WTC11 (cell line): Measurements from ENCODE around the gene PANX2. TPM values are rescaled to one million over a fixed set of nuclear protein-coding genes. Genes with fewer than 3 reads are reported as not detected.

Experiments
- ATAC-seq: fragments of 200-7000 bp; cut with Tn5 transposase; 2 replicates; pipeline ENCODE4 v1.10.0; 2021; ENCODE audit warnings: mild to moderate bottlenecking, moderate library complexity
- CTCF ChIA-PET: fragments of 300-600 bp; sonication (Branson Sonifier 250); formaldehyde crosslinking; loops from one replicate; lab custom pipeline; 2021; ENCODE audit warnings: antibody characterized with exemption; lab: Charles Lee
- POLR2A ChIA-PET: fragments of 350-600 bp; sonication (Branson Sonifier 250); formaldehyde crosslinking; loops from one replicate; lab custom pipeline; 2021; ENCODE audit warnings: antibody characterized with exemption; lab: Charles Lee
- DNase-seq: peaks from one replicate; pipeline ENCODE4 v3.0.0; 2021; ENCODE audit warnings: low spot score
- H3K27ac Mint-ChIP-seq: 2 replicates; pipeline ENCODE4 v1.8.0; 2021; ENCODE audit warnings: mixed read lengths
- H3K27me3 Mint-ChIP-seq: 2 replicates; pipeline ENCODE4 v1.8.0; 2021; ENCODE audit warnings: low read depth, mild to moderate bottlenecking, moderate library complexity, mixed read lengths
- H3K36me3 Mint-ChIP-seq: 2 replicates; pipeline ENCODE4 v1.8.0; 2021; ENCODE audit warnings: mixed read lengths
- H3K4me1 Mint-ChIP-seq: 2 replicates; pipeline ENCODE4 v1.8.0; 2022; ENCODE audit warnings: mixed read lengths
- H3K4me3 Mint-ChIP-seq: 2 replicates; pipeline ENCODE4 v1.8.0; 2021; ENCODE audit warnings: mild to moderate bottlenecking, moderate library complexity, mixed read lengths
- H3K9me3 Mint-ChIP-seq: 2 replicates; pipeline ENCODE4 v1.8.0; 2021; ENCODE audit warnings: mixed read lengths
- ATF1 ChIP-seq: sonication (generic); formaldehyde crosslinking; IDR thresholded peaks from 2 replicates; pipeline ENCODE4 v1.8.1; 2023; ENCODE audit warnings: mild to moderate bottlenecking, moderate library complexity, missing genetic modification reagents
- CTCF ChIP-seq: fragments of 200-600 bp; IDR thresholded peaks from 2 replicates; pipeline ENCODE4 v1.8.0; 2022; ENCODE audit warnings: antibody characterized with exemption
- E2F5 ChIP-seq: sonication (generic); formaldehyde crosslinking; IDR thresholded peaks from 2 replicates; pipeline ENCODE4 v1.8.1; 2022; ENCODE audit warnings: mild to moderate bottlenecking, moderate library complexity, missing genetic modification reagents
- ELF4 ChIP-seq: sonication (generic); formaldehyde crosslinking; IDR thresholded peaks from 2 replicates; pipeline ENCODE4 v1.8.1; 2022; ENCODE audit warnings: low read depth, mild to moderate bottlenecking, moderate library complexity, missing genetic modification reagents
- ESRRA ChIP-seq: sonication (generic); formaldehyde crosslinking; IDR thresholded peaks from 2 replicates; pipeline ENCODE4 v1.8.1; 2022; ENCODE audit warnings: mild to moderate bottlenecking, missing genetic modification reagents, borderline replicate concordance
- HMGA2 ChIP-seq: fragments of 250-450 bp; sonication (Bioruptor Pico); IDR thresholded peaks from 2 replicates; pipeline ENCODE4 v1.4.0; 2021; ENCODE audit warnings: mild to moderate bottlenecking, moderate library complexity
- JAZF1 ChIP-seq: fragments of 250-450 bp; sonication (Bioruptor Pico); IDR thresholded peaks from 2 replicates; pipeline ENCODE4 v1.9.0; 2021; ENCODE audit warnings: moderate library complexity, mild to moderate bottlenecking, inconsistent platforms
- MXD4 ChIP-seq: fragments of 250-450 bp; sonication (Bioruptor Pico); IDR thresholded peaks from 2 replicates; pipeline ENCODE4 v1.8.0; 2021; ENCODE audit warnings: mild to moderate bottlenecking, moderate library complexity, borderline replicate concordance
- NFATC4 ChIP-seq: fragments of 250-450 bp; sonication (Bioruptor Pico); IDR thresholded peaks from 2 replicates; pipeline ENCODE4 v1.9.0; 2021; ENCODE audit warnings: mild to moderate bottlenecking
- NFE2L1 ChIP-seq: sonication (generic); formaldehyde crosslinking; IDR thresholded peaks from 2 replicates; pipeline ENCODE4 v1.8.1; 2023; ENCODE audit warnings: missing genetic modification reagents
- NR3C1 ChIP-seq: sonication (generic); formaldehyde crosslinking; conservative IDR thresholded peaks from 2 replicates; pipeline ENCODE4 v1.8.1; 2023; ENCODE audit warnings: low read depth, mild to moderate bottlenecking, missing genetic modification reagents
- OVOL2 ChIP-seq: fragments of 250-450 bp; sonication (Bioruptor Pico); IDR thresholded peaks from 2 replicates; pipeline ENCODE4 v1.9.0; 2021; ENCODE audit warnings: mild to moderate bottlenecking, borderline replicate concordance
- PRDM15 ChIP-seq: sonication (generic); formaldehyde crosslinking; IDR thresholded peaks from 2 replicates; pipeline ENCODE4 v1.8.0; 2022; ENCODE audit warnings: missing genetic modification reagents
- RELA ChIP-seq: sonication (generic); formaldehyde crosslinking; IDR thresholded peaks from 2 replicates; pipeline ENCODE4 v1.8.1; 2022; ENCODE audit warnings: missing genetic modification reagents, mild to moderate bottlenecking, borderline replicate concordance
- SOX15 ChIP-seq: fragments of 250-450 bp; sonication (Bioruptor Pico); IDR thresholded peaks from 2 replicates; pipeline ENCODE4 v1.9.0; 2021; ENCODE audit warnings: mild to moderate bottlenecking
- SP1 ChIP-seq: sonication (generic); formaldehyde crosslinking; conservative IDR thresholded peaks from 2 replicates; pipeline ENCODE4 v1.8.1; 2022; ENCODE audit warnings: missing genetic modification reagents
- TCF7 ChIP-seq: sonication (generic); formaldehyde crosslinking; IDR thresholded peaks from 2 replicates; pipeline ENCODE4 v1.8.0; 2022; ENCODE audit warnings: mild to moderate bottlenecking, low read depth, missing genetic modification reagents, moderate library complexity
- TEAD1 ChIP-seq: sonication (generic); formaldehyde crosslinking; IDR thresholded peaks from 2 replicates; pipeline ENCODE4 v1.8.0; 2022; ENCODE audit warnings: mild to moderate bottlenecking, missing genetic modification reagents
- TEAD4 ChIP-seq: sonication (generic); formaldehyde crosslinking; IDR thresholded peaks from 2 replicates; pipeline ENCODE4 v1.8.0; 2022; ENCODE audit warnings: mild to moderate bottlenecking, missing genetic modification reagents
- TP53 ChIP-seq: sonication (generic); formaldehyde crosslinking; IDR thresholded peaks from 2 replicates; pipeline ENCODE4 v1.8.1; 2023; ENCODE audit warnings: mild to moderate bottlenecking, missing genetic modification reagents
- ZMAT4 ChIP-seq: fragments of 250-450 bp; sonication (Bioruptor Pico); IDR thresholded peaks from 2 replicates; pipeline ENCODE4 v1.9.0; 2021; ENCODE audit warnings: mild to moderate bottlenecking
- ZNF263 ChIP-seq: sonication (generic); formaldehyde crosslinking; IDR thresholded peaks from 2 replicates; pipeline ENCODE4 v1.8.1; 2022; ENCODE audit warnings: low read depth, mild to moderate bottlenecking, moderate library complexity, missing genetic modification reagents
- ZNF396 ChIP-seq: fragments of 250-450 bp; sonication (Bioruptor Pico); IDR thresholded peaks from 2 replicates; pipeline ENCODE4 v1.8.0; 2021; ENCODE audit warnings: mild to moderate bottlenecking, moderate library complexity, borderline replicate concordance
- ZNF423 ChIP-seq: fragments of 250-450 bp; sonication (Bioruptor Pico); IDR thresholded peaks from 2 replicates; pipeline ENCODE4 v2.1.2; 2022; ENCODE audit warnings: mild to moderate bottlenecking, moderate library complexity
- ZNF671 ChIP-seq: fragments of 250-450 bp; sonication (Bioruptor Pico); IDR thresholded peaks from 2 replicates; pipeline ENCODE4 v1.8.0; 2021; ENCODE audit warnings: mild to moderate bottlenecking
- total RNA-seq: library from RNA; stranded (reverse); gene quantifications from 3 replicates; pipeline ENCODE4 v1.2.3, GENCODE V29; 2021

PANX2 gene
- total RNA-seq, 1 experiment from 2014 or later: 10.2 TPM

- Mint-ChIP-seq H3K4me3 (no peak overlapping the region), H3K27ac (no peak overlapping the region), H3K4me1 (no peaks in the 10 kb centered on the region), H3K36me3 (peaks cover 13% of the 10 kb centered on the region), H3K27me3 (no peaks in the 10 kb centered on the region), H3K9me3 (no peaks in the 10 kb centered on the region)
- TF ChIP-seq ZNF263 (CRISPR knock-in tag) (no peak), SP1 (no peak), ESRRA (no peak), ZNF396 (CRISPR knock-in tag) (no peak), JAZF1 (CRISPR knock-in tag) (no peak), ZNF423 (CRISPR knock-in tag) (no peak), HMGA2 (CRISPR knock-in tag) (no peak), E2F5 (CRISPR knock-in tag) (no peak), ZNF671 (CRISPR knock-in tag) (no peak), NR3C1 (CRISPR knock-in tag) (no peak), SOX15 (CRISPR knock-in tag) (no peak), RELA (no peak), PRDM15 (no peak), ZMAT4 (CRISPR knock-in tag) (no peak), TEAD4 (CRISPR knock-in tag) (no peak)
- ATAC-seq (no peak), DNase-seq (no peak)
- CTCF ChIA-PET: interaction anchor here (1.3 to 3.5 kb wide), 2 partner anchors 9 to 13 kb away, joined by 4 to 15 read pairs; no protein-coding TSS in a partner anchor
- POLR2A ChIA-PET: no interaction called here
Observed at GRCh38 chr22:50228366-50228765, 57.8 kb downstream of the PANX2 start.

- Mint-ChIP-seq H3K27ac (no peak overlapping the region), H3K4me3 (no peak overlapping the region), H3K4me1 (no peaks in the 10 kb centered on the region), H3K9me3 (no peaks in the 10 kb centered on the region; the same call in 1 of the 2 replicates)
- POLR2A ChIA-PET: no interaction called here
- TF ChIP-seq CTCF (no peak), JAZF1 (CRISPR knock-in tag) (no peak), OVOL2 (CRISPR knock-in tag) (no peak), TEAD1 (CRISPR knock-in tag) (no peak), ELF4 (CRISPR knock-in tag) (no peak), TP53 (CRISPR knock-in tag) (no peak), HMGA2 (CRISPR knock-in tag) (no peak), ATF1 (CRISPR knock-in tag) (no peak), NFATC4 (CRISPR knock-in tag) (no peak), NFE2L1 (CRISPR knock-in tag) (no peak), TCF7 (CRISPR knock-in tag) (no peak), MXD4 (no peak)
- TF ChIP-seq, all 79 proteins: peak for 0
- peaks cover 7% of the 10 kb centered on the region; the same call in 1 of the 2 replicates for H3K36me3 Mint-ChIP-seq
- CTCF ChIA-PET: interaction anchor here (3.5 kb wide), 1 partner anchor 8 kb away, joined by 15 read pairs; no protein-coding TSS in a partner anchor
- DNase-seq (no peak), ATAC-seq (no peak)
- H3K27me3 Mint-ChIP-seq: no peaks in the 10 kb centered on the region
Observed at GRCh38 chr22:50229370-50229769, 58.8 kb downstream of the PANX2 start.
